NCI-H2227 (cell line): Measurements from ENCODE around the gene UROC1.

ENCODE experiments used
- DNase-seq: peaks from one replicate; lab custom pipeline; 2025; ENCODE audit not compliant: unreplicated experiment; lab: John Stamatoyannopoulos, UW

Gene UROC1

DNA sequence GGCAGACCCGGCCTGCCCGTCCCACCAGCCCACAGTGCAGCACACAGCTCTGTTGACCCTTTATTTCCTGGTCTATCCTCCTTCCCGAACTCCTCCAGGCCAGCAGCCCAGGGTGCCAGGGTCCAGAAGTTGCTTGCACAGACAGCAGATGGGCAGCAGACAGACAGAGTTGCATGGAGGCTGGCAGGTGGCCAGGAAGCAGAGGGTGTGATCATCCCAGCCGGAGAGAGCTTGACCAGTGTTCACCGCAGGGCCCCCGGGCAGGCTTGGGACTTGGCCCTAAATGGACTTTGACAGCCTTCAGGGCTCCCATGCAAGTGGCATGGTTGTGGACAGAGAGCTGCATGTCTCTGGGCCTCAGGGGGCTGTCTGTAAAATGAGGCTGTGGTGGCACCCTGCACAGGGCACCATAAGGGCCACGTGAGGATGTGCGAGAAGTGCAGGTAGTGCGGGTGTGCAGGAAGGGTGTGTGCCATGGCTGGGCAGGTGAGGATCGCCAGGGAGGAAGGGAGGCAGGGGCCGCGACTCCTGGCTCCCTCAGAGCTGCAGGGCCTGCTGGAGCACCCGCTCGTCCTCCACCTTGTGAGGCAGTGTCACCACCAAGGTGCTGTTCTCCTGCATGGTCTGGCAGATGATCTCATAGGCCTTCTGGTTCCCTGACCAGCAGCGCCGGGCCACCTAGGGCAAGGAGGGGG, 35.6 kb downstream of the UROC1 start:
- DNase-seq = no peak

DNA sequence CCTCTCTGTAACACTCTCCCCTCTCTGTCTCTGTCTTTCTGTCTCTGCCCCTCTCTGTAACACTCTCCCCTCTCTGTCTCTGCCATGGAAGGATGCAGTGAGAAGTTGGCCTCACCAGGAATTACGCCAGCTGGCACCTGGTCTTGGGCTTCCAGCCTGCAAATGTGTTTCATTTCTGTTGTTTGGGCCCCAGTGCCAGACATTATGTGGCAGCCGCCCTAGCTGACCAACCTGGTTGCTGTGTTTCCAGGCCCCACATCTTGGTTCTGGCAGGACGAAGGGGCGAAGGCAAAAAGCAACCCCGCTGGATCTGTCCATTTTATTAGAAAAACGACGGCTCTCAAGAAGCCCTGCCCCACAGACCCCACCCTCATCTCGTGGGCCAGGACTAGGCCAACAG, 36.7 kb downstream of the UROC1 start:
- no peak for DNase-seq

DNA sequence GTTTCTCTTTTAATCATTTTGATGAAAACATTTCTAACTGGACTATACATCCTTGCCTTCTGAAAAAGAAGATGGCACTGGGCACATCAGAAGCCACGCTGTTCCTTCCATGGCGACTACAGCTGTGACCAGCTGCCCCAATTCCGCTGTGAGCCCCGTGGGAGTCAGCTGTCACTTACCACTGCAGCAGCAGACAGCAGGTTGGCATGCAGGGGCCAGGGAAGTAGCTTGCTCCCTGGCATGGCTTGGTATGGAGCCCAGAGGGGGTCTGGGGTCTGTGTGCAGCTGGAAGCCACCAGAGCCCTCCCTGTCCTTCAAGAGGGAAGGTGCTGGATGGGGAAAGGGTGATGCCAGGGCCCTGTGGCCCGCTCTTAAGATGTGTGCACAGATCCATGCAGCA, 37.4 kb downstream of the UROC1 start:
- no peak for DNase-seq

DNA sequence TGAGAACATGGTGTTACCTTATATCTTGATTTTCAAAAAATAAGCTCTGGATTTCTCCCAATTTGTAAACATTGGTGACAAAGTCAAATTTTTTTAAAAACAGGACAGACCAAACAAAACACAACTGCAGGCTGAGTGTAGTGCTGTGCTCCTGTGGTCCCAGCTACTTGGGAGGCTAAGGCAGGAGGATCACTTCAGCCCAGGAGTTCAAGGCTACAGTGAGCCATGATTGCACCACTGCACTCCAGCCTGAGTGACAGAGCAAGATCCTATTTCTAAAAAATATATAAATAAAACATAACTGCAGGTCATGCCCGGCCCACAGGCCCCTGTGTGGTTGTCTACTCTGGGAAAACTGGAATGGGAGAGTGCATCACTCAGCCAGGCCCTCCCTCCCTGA, 37.9 kb downstream of the UROC1 start:
- DNase-seq = no peak

DNA sequence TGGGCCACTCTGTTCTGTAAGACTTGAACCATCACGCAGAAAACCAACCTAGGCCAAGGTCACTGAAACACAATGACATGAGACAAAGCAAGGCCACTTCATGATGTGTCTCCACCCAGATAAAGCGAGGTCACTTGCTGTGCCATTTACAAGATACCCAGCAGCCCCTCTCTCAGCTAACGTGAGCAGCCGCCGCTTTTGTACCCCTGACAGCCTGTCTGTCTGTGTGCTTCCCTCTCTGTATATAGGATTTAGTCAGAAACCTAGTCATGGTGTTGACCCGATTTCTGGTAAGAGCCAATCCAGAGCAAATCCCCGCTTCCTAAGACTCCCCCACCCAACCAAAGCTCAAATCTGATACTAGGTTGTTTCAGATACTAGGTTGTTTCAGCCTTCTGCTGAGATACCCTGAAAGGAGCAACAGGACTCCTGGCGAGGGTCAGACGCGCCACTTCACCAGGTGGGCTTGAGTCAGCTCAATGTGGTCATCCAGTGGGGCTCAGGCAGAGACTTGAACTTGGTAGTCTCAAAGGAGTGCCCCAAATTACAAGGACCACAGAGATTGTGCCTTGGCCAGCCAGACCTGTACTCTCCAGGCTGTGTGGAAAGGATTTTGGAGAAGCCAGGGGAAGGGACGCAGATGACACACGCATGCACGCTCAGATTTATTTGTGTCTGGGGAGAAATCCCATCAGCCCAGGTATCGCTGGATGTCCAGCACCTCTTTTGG, 38.8 kb downstream of the UROC1 start:
- no peak for DNase-seq

DNA sequence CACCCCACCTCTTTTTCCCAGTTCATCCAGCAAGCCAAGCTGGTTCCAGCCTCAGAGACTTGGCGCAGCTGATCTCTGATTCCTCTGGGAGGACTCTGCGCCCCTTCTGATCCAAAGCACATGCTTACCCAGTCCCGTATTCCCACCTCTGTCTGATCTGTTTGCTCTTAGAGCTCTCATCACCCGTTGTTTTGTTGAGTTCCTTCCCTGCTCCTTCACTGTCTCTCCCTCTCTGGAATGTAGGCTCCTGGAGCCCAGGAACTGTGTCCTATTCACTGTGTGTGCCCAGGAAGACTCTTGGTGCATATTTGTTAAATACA, 40.6 kb downstream of the UROC1 start:
- no peak for DNase-seq

DNA sequence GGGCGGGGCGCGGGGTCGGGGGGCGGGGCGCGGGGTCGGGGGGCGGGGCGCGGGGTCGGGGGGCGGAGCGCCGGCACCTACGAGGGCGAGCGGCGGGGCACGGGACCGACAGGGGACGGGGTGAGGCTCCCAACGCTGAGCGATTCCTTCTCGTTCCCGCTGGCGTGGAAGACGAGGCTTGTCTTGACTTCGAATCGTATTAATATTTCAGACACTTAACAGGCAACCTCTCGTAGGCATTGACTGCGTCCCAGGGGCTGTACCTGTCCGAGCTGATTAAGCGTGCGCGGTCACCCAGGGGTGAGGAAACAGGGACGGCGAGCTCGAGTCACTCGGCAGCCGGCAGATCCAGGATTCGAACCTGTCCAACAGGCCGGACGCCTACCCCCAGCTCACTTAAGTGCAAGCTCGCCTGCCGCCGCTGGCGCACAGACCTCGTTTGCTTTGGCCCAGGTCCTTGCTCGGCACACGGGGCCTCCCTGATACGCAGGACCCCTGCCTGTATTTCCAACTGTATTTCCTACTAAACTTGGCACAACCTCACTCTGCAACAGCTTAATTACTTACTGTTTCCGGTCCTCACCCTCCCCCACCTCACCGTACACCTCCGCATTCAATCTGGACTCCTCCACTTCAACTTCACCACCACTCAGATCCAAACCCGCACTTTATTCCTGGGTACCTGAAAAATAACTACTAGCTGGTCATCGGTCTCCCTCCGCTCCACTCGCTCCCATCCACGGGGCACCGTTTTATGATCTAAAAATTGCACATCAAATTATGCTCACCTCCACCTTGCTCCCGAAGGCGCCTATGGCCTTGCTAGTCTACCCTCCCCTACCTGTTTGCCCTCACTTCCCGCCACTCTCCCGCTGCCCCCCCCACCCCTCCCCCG, 41.2 kb downstream of the UROC1 start:
- DNase-seq = peak; percentile 65

DNA sequence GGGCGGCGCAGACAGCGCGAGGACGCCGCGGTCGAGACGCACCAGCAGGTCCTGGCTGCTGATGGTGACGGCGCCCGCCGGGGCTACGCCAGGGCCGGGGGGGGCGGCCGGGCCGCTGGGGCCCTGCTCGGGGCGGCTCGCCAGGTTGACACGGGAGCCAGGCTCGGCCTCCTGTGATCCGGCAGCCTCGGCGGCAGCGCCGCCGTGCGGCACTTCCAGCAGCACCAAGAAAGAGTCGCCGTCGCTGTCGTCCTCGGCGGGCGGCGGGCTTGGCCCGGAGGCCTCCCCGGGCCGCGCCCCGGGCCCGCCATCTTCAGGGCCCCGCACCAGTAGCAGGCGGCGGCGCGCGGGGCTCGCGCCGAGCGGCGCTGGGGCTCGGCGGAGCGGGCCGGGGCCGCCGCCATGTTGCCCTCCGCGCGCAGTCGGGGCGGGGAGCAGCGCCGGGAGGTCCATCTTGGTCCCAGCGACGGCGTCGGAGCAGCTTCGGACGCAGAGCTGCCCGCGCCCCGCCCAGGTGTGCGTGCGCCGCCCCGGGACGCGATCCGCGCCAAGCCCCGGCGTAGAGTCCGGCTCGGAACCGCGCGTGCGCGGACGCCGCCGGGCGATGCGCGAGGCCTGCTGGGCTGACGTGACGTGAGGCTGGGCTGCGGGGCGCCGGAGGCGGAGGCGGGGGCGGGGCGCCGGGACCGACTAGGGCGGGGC, 42.0 kb downstream of the UROC1 start, which contains the start of gene ZXDC:
Gene ZXDC (minus strand): TSS at position 479 of the 702 bp plus-strand sequence. CDS start 26 bp downstream, at position 453.
- peak; percentile 94 for DNase-seq

DNA sequence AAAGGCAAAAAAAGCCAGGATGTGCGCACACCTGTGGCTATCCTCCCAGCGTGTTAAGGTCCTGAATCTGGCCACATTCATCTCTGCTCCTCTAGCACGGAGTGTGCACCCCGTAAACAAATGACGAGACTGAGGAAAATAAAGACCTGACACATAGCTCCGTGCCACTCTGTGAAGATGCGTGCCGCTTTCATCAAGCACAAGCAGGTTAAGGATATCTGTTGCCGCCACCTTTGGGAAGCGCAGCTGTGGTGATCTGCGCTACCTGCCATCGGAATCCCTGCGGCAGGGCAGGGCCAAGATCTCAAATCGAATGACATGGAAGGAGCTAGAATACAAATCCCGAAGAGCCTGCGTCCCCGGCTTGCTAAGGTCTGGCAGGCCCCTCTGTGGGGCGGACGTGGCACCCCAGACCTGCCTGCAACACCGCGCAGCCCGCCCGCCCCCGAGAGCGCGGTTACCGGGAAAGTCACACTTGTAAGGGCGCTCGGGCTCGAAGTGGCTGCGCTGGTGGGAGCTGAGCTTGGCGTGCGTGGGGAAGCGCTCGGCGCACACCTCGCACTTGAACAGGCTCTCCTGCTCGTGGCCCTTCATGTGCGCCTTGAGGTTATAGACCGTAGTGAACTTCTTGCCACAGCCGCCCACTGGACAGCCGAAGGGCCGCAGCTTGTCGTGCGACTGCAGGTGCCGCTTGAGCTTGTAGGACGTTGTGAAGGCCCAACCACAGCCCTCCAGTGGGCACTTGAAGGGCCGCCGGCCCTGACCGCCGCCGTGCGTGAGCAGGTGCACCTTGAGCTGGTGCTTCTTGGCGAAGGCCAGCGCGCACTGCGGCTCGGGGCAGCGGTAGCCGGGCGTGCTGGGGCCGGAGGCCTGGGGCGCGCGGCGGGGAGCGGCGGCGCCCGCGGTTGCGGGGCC, 42.8 kb downstream of the UROC1 start:
- peak; percentile 41 for DNase-seq

DNA sequence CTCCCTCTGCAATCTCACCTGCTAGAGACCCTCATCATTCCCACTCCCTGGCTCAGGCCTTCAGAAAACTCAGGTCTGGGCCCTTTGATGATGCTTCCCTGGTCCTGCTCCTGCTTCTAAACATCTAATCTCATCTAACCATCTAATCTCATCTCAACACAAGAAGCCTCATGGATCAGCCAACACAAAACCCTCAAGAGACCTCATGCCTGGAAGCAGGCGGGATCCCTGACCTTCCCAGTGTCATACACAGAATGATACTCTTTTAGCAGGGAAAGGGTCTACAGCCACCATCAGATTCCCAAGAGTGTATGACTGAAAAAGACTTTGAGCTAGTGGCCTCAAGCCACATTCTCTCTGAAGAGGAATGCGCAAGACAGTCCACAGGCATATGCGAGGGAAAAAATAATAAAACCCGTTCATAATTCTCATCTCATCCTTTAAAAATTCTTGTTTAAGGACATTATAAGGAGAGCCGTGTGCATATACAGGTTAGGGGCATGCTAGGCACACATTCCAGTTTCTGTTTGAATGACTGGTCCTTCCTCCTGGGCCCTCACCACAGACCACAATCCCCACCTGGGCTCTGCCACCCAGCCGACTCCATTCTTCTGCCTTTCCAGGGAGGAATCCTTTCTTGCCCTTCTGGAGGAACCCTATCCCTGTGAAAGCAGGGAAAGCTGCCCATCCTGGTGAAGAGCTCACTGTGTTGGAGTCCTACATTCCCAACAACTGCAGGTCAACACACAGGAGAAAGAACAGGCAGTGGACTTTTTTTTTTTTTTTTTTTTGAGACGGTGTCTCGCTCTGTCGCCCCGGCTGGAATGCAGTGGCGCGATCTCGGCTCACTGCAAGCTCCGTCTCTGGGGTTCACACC, 44.0 kb downstream of the UROC1 start:
- no peak for DNase-seq

DNA sequence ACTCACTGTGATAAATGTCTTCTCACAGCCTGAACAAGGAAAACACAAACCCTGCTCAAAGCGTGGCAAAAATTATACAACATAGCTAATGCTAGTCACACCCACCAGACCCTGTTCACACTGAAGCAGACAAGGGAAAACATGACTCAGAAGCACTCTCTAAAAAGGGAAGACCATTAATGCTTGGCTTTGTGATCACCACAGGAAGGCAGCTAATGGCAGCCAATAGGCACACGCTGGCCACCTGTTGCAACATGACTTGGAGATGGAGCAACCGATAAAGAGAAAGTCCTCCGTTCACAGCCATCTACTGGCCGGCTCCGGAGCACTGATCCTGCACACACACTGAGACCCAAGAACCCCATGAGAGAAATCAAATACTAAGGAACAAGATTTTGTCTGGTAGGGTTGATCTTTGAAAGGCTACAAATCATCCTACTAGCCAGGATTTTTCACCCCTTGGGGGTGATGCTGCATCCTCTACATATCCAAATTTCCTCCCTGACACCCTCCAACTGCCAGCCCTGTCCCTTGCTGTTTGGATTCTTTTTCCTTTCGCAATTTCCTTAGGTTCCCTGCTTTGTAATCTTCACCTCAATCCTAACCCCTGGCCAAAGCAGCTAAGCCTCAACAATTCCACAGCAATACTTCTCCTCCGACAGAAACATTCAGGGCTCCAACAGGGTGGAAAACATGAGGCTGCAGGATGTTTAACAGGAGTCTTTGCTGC, 45.1 kb downstream of the UROC1 start:
- peak; percentile 48 for DNase-seq

DNA sequence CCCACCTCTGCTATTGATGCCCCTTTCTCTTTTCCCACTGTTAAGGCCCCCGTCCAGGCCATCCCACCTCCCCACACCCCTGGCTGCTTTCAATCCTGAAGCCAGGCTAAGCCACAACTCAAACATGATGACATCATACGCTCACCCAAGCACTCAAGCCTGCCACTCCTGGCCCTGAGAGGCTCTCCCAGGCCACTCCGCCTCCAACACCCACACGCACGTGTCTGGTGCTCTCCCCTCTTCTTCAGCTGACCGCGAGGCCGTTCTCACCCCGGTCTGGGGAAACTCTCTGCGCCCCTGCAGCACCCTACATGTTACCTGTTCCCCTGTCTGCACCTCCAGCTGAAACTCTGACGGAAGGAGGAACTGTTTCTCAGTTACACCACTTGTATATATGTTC, 48.1 kb downstream of the UROC1 start:
- DNase-seq = no peak

DNA sequence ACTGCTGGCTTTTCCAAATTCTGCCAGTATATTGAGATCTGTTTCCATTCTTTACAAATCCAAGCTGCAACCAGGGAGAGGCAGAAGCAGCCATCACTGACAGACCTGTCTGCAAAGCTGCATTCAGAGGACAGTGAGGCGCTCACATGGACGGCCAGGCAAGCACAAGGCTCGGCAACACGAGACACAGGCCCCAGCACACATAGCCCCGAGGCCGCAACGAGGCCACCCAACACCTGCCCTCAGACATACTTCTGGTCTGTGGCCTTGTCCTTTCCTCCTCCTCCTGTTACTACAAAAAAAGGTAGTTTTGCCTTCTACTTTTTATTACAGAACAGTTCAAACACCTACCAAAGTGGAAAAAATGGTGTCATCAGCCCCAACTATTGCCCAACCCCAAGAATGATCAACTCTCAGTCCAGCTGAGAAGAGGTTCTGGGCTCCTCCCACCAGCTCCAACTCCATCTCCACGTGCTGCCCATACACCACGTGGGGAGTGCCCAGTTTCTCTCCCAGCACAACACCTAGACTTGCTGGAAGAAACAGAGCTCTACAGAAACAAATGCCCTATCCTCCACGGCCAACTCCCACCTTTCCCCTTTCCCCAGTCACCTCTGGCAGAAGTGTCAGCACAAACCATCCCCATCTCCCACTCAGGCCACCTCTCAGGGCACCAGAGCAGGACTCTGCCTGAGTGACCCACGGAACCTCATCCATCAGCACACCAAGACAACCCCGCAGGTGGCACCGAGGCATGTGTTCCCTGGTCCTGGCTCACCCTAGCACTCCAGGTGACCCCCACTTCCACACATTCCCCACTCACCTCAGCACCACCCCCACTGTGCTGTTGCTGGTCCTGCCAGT, 49.3 kb downstream of the UROC1 start:
- DNase-seq = no peak

DNA sequence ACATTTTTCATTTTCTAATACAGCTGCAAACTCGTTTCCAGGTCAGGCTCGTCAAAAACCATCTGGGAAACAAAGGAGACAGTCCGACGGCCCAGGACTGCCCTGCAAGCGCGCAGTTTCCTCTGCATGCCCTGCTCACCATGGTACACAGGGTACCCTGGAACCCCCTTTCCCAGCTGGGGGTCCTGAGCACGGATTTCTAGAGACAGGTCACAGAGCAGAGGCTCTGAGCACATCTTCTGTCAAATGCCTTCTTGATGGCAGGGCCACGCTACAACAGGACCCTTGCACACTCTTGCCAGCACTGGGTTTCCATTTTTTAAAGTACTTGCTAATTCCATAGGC, 50.0 kb downstream of the UROC1 start:
- DNase-seq = no peak

DNA sequence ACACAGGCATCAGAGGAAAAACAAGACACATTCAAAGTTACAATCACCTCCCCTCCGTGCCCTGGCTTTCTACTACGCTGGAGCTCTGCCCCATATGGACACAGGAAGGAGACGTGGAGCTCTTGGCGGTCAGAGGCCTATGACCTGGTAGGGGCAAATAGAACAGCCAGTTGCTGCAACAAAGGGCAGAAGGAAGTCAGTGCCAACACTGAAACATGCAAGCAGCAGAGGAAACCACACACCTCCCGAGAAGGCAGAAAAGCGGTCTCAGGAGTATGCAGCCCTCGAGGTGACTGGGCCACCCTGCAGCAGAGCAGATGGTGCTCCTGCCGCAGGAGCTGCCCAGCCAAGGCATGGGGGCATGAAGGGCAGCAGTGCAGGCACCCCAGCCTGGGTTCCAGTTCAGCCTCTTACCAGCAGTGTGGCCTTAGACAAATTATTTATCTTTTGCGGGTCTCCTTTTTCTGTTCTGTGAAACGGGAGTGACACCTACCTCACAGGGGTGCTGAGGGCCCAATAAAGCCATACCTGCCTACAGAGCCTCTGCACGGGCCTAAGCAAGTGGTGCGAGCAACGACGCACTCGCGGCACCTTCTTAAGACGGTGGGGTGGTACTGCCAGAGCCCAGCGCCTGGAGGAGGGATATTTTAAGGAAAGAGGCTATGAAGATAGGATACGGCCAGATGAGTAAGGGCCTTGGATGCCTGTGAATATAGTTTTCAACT, 50.5 kb downstream of the UROC1 start:
- no peak for DNase-seq

DNA sequence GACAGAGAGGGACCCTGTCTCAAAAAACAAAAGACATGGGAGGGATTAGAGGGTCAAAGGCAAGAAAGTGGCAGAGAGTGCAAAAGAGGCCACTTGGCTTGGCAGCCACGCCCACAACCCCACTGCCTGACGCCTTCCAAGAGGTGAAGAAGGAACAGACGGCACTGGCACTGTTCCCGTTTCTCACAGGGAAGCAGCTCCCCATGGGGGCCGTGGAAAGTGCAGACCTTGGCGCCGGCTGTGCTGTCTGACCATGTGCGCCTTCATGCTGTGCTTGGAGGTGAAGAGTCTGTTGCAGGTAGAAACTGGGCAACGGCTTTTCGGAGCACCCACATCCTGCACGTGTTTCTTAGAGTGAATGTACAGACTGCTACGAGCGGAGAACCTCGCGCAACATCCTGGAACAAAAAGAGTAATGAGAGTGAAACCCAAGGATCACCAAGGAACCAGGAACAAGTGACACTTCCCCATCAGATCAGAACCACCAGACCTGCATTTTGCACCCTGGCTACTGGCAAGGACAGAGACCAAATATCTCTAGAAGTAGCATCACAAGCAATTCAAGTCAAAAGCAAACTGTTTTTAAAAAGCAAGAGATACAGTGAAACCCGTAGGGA, 51.5 kb downstream of the UROC1 start:
- DNase-seq = no peak

DNA sequence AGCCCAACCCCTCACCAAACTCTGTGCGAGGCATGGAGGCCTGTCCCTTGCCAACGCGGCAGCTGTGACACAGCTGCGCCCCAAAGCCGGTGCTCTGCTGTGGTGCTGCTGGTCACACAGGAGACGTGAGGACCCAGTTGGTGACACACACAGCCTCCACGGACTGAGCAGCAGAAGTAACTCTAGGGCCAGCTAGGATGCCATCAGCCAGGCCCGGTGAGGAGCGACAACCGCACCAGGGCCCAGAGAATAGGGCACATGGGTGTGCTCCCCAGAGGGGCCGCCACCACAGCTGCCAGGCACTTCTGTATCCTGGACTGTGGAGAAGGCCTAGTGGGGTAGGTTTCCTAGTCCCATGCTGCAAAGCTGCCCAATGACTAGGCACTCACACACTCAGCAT, 52.6 kb downstream of the UROC1 start:
- DNase-seq = no peak
